H1 (cell line): Measurements from ENCODE around the gene CPLANE2.

Source experiments
- BCL11A ChIP-seq, 2 experiments: IDR thresholded peaks; one replicate each; pipeline ENCODE4 v1.6.1; 2011; ENCODE audit warnings: low read depth in 2 of 2, low read length in 2 of 2, mild to moderate bottlenecking in 2 of 2
- CTBP2 ChIP-seq: IDR thresholded peaks from 2 replicates; pipeline ENCODE4 v1.7.0; 2011; ENCODE audit warnings: borderline replicate concordance, mild to moderate bottlenecking, moderate library complexity, mixed read lengths, low read length; ENCODE audit not compliant: insufficient read depth, insufficient read length
- CTCF ChIP-seq, 3 experiments: IDR thresholded peaks; 1 replicate in 2 of 3; 2 replicates in 1 of 3; pipeline versions ENCODE4 v1.5.1 to v1.6.1; 2011; ENCODE audit warnings: low read length in 3 of 3, mild to moderate bottlenecking in 3 of 3, inconsistent platforms in 2 of 3, low read depth in 1 of 3, moderate library complexity in 1 of 3; ENCODE audit not compliant: insufficient read depth in 1 of 3; ENCODE audit errors: control extremely low read depth in 1 of 3
- EGR1 ChIP-seq: IDR thresholded peaks from 2 replicates; pipeline ENCODE4 v1.6.1; 2011; ENCODE audit warnings: low read depth, low read length, borderline replicate concordance
- EP300 ChIP-seq, 2 experiments: IDR thresholded peaks; 1 replicate in 1 of 2; 2 replicates in 1 of 2; pipeline ENCODE4 v1.6.1; 2011 to 2012; ENCODE audit warnings: low read depth in 2 of 2, low read length in 2 of 2, mild to moderate bottlenecking in 2 of 2, borderline replicate concordance in 1 of 2, inconsistent platforms in 1 of 2, moderate library complexity in 1 of 2
- JUN ChIP-seq: IDR thresholded peaks from 2 replicates; pipeline ENCODE4 v1.6.1; 2011; ENCODE audit warnings: low read depth, mild to moderate bottlenecking, improper control_type of control experiment, low read length
- JUND ChIP-seq: IDR thresholded peaks from 2 replicates; pipeline ENCODE4 v1.6.1; 2011; ENCODE audit warnings: mild to moderate bottlenecking, improper control_type of control experiment, low read length
- POLR2A ChIP-seq, 2 experiments: IDR thresholded peaks; 1 replicate in 1 of 2; 2 replicates in 1 of 2; pipeline ENCODE4 v1.6.1; 2011; ENCODE audit warnings: low read depth in 2 of 2, low read length in 2 of 2, mild to moderate bottlenecking in 2 of 2; ENCODE audit errors: control extremely low read depth in 1 of 2
- POLR2AphosphoS5 ChIP-seq: IDR thresholded peaks from 2 replicates; pipeline ENCODE4 v1.6.1; 2011; ENCODE audit warnings: low read depth, low read length
- SIN3A ChIP-seq, 2 experiments: IDR thresholded peaks in 1 of 2; conservative IDR thresholded peaks in 1 of 2; 2 replicates each; pipeline ENCODE4 v1.6.1; 2011 to 2012; ENCODE audit warnings: low read length in 2 of 2, improper control_type of control experiment in 1 of 2, low read depth in 1 of 2, mild to moderate bottlenecking in 1 of 2
- TAF1 ChIP-seq: IDR thresholded peaks from 2 replicates; pipeline ENCODE4 v1.6.1; 2011; ENCODE audit warnings: mild to moderate bottlenecking, low read depth, low read length
- TEAD4 ChIP-seq: IDR thresholded peaks from 2 replicates; pipeline ENCODE4 v1.6.1; 2012; ENCODE audit warnings: low read depth, low read length, inconsistent platforms, mixed read lengths
- ZNF274 ChIP-seq: IDR thresholded peaks from 2 replicates; pipeline ENCODE4 v1.7.0; 2012; ENCODE audit warnings: low read length, borderline replicate concordance; ENCODE audit errors: extremely low read depth

- TF ChIP-seq CTBP2 (no peak), EGR1 (no peak), POLR2A (IDR thresholded peaks at IDR 0.05; ENCODE audit: control extremely low read depth in 1 of 2, low read depth in 2 of 2, low read length in 2 of 2) (no peak), ZNF274 (no peak), SIN3A (conservative IDR thresholded peaks at IDR 0.05 in 1 of 2, IDR thresholded peaks at IDR 0.05 in 1 of 2; ENCODE audit: low read depth in 1 of 2, low read length in 2 of 2) (no peak), JUN (no peak), EP300 (IDR thresholded peaks at IDR 0.05; ENCODE audit: borderline replicate concordance in 1 of 2, low read depth in 2 of 2, low read length in 2 of 2) (no peak), POLR2AphosphoS5 (no peak), JUND (no peak), TAF1 (no peak), CTCF (IDR thresholded peaks at IDR 0.05; ENCODE audit: control extremely low read depth in 1 of 3, insufficient read depth in 1 of 3, low read depth in 1 of 3, low read length in 3 of 3) (no peak), BCL11A (IDR thresholded peaks at IDR 0.05; ENCODE audit: low read depth in 2 of 2, low read length in 2 of 2) (no peak), TEAD4 (no peak)
Measured at GRCh38 chr1:16281765-16282164, 44.8 kb upstream of the CPLANE2 start.
